HL-60 (cell line): ENCODE data around the gene BEST1.

ENCODE experiments used
- DNase-seq, 2 experiments: peaks; one replicate each; pipeline ENCODE4 v3.0.0-alpha.2; 2010 to 2020; ENCODE audit warnings: low read depth in 1 of 2, low spot score in 1 of 2
- H3K27ac ChIP-seq: fragments of 250-450 bp; sonication (Bioruptor Pico); replicated peaks from 2 replicates; pipeline ENCODE4 v1.5.1; 2020; ENCODE audit warnings: mild to moderate bottlenecking, moderate library complexity
- H3K27me3 ChIP-seq: fragments of 250-450 bp; sonication (Bioruptor Pico); 2 replicates; pipeline ENCODE4 v1.5.1; 2021; ENCODE audit warnings: mild to moderate bottlenecking, moderate library complexity; ENCODE audit not compliant: insufficient read depth, poor library complexity, severe bottlenecking
- H3K4me3 ChIP-seq: replicated peaks from 2 replicates; pipeline ENCODE4 v1.5.1; 2011; ENCODE audit warnings: mild to moderate bottlenecking, control low read depth, low read length; ENCODE audit not compliant: insufficient read depth
- GABPA ChIP-seq: IDR thresholded peaks from 2 replicates; pipeline ENCODE4 v1.6.1; 2012; ENCODE audit warnings: low read depth
- POLR2AphosphoS5 ChIP-seq: IDR thresholded peaks from 2 replicates; pipeline ENCODE4 v1.6.1; 2012; ENCODE audit warnings: low read depth
- SPI1 ChIP-seq: IDR thresholded peaks from 2 replicates; pipeline ENCODE4 v1.6.1; 2012; ENCODE audit warnings: low read depth, mild to moderate bottlenecking, borderline replicate concordance
- TF ChIP-seq, protein P1 (sequence below): IDR thresholded peaks from 2 replicates; pipeline ENCODE4 v1.6.1; 2012; ENCODE audit warnings: low read depth; ENCODE audit not compliant: insufficient replicate concordance
- TF ChIP-seq, protein P2 (sequence below): IDR thresholded peaks from one replicate; pipeline ENCODE4 v1.5.1; 2011; ENCODE audit warnings: low read length, control low read depth, inconsistent platforms; ENCODE audit not compliant: insufficient read depth

Gene BEST1

GRCh38 chr11:61905801-61906521 lies 44.2 kb upstream of the BEST1 start:
- no peak for DNase-seq
- Histone ChIP-seq H3K4me3 (no peak overlapping the region), H3K27ac (no peak overlapping the region), H3K27me3 (no peaks in the 10 kb centered on the region)
- TF ChIP-seq, protein P1, sequence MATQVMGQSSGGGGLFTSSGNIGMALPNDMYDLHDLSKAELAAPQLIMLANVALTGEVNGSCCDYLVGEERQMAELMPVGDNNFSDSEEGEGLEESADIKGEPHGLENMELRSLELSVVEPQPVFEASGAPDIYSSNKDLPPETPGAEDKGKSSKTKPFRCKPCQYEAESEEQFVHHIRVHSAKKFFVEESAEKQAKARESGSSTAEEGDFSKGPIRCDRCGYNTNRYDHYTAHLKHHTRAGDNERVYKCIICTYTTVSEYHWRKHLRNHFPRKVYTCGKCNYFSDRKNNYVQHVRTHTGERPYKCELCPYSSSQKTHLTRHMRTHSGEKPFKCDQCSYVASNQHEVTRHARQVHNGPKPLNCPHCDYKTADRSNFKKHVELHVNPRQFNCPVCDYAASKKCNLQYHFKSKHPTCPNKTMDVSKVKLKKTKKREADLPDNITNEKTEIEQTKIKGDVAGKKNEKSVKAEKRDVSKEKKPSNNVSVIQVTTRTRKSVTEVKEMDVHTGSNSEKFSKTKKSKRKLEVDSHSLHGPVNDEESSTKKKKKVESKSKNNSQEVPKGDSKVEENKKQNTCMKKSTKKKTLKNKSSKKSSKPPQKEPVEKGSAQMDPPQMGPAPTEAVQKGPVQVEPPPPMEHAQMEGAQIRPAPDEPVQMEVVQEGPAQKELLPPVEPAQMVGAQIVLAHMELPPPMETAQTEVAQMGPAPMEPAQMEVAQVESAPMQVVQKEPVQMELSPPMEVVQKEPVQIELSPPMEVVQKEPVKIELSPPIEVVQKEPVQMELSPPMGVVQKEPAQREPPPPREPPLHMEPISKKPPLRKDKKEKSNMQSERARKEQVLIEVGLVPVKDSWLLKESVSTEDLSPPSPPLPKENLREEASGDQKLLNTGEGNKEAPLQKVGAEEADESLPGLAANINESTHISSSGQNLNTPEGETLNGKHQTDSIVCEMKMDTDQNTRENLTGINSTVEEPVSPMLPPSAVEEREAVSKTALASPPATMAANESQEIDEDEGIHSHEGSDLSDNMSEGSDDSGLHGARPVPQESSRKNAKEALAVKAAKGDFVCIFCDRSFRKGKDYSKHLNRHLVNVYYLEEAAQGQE = no peak
- TF ChIP-seq, protein P2, sequence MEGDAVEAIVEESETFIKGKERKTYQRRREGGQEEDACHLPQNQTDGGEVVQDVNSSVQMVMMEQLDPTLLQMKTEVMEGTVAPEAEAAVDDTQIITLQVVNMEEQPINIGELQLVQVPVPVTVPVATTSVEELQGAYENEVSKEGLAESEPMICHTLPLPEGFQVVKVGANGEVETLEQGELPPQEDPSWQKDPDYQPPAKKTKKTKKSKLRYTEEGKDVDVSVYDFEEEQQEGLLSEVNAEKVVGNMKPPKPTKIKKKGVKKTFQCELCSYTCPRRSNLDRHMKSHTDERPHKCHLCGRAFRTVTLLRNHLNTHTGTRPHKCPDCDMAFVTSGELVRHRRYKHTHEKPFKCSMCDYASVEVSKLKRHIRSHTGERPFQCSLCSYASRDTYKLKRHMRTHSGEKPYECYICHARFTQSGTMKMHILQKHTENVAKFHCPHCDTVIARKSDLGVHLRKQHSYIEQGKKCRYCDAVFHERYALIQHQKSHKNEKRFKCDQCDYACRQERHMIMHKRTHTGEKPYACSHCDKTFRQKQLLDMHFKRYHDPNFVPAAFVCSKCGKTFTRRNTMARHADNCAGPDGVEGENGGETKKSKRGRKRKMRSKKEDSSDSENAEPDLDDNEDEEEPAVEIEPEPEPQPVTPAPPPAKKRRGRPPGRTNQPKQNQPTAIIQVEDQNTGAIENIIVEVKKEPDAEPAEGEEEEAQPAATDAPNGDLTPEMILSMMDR = no peak
- TF ChIP-seq POLR2AphosphoS5 (no peak), GABPA (no peak), SPI1 (no peak)

GRCh38 chr11:61906522-61906909 lies 43.6 kb upstream of the BEST1 start:
- H3K27me3 ChIP-seq = no peaks in the 10 kb centered on the region
- DNase-seq = no peak
- H3K4me3 ChIP-seq = no peak overlapping the region
- H3K27ac ChIP-seq = no peak overlapping the region
- TF ChIP-seq SPI1 (no peak), GABPA (no peak), POLR2AphosphoS5 (no peak)
- TF ChIP-seq, protein P2 = no peak
- TF ChIP-seq, protein P1 = no peak

DNA sequence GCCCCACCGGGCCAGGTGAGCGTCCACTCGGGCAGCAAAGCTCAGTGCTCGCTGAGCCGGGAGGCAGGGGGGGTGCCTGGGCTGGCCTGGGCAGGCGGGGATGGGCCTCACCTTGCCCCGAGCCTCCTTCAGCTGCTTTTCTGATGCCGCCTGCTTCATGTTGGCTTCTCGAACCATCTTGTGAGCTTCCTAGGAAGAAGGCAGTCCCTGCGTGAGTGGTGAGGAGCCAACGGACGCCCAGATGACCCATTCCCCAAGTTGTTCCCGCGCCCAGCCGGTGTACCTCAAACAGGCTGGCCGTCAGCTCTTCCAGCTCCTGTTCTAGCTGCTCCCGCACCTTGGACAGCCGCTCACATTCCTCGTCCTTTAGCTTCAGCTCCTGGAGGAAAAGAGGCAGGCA lies 42.9 kb upstream of the BEST1 start:
- DNase-seq = no peak
- Histone ChIP-seq H3K27ac (no peak overlapping the region), H3K27me3 (no peaks in the 10 kb centered on the region), H3K4me3 (no peak overlapping the region)
- TF ChIP-seq SPI1 (no peak), POLR2AphosphoS5 (no peak), GABPA (no peak)
- TF ChIP-seq, protein P1 = no peak
- TF ChIP-seq, protein P2 = no peak
